GM21515 (cell line): ENCODE results near the gene SREBF1.

Source experiments
- ATAC-seq: cut with Tn5 transposase; IDR thresholded peaks from one replicate; pipeline ENCODE4 v1.9.1; 2021; ENCODE audit not compliant: unreplicated experiment

SREBF1 gene

GRCh38 chr17:17797119-17797809 is 39.5 kb downstream of the SREBF1 start:
- ATAC-seq, result no peak

DNA sequence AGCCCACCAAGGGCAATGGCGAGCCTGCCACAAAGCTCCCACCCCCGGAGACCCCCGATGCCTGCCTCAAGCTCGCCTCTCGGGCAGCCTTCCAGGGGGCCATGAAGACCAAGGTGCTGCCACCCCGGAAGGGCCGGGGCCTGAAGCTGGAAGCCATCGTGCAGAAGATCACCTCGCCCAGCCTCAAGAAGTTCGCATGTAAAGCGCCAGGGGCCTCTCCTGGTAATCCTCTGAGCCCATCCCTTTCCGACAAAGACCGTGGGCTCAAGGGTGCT is 40.1 kb downstream of the SREBF1 start:
- ATAC-seq, result no peak

DNA sequence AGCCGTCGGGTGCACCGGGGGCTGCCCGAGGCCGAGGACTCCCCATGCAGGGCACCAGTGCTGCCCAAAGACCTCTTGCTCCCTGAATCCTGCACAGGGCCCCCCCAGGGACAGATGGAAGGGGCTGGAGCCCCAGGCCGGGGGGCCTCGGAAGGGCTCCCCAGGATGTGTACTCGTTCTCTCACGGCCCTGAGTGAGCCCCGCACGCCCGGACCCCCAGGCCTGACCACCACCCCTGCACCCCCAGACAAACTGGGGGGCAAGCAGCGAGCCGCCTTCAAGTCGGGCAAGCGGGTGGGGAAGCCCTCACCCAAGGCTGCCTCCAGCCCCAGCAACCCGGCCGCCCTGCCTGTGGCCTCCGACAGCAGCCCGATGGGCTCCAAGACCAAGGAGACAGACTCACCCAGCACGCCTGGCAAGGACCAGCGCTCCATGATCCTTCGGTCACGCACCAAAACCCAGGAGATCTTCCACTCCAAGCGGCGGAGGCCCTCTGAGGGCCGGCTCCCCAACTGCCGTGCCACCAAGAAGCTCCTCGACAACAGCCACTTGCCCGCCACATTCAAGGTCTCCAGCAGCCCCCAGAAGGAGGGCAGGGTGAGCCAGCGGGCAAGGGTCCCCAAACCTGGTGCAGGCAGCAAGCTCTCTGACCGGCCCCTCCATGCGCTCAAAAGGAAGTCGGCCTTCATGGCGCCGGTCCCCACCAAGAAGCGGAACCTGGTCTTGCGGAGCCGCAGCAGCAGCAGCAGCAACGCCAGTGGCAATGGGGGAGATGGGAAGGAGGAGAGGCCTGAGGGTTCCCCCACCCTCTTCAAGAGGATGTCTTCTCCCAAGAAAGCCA is 40.6 kb downstream of the SREBF1 start:
- no peak for ATAC-seq

DNA sequence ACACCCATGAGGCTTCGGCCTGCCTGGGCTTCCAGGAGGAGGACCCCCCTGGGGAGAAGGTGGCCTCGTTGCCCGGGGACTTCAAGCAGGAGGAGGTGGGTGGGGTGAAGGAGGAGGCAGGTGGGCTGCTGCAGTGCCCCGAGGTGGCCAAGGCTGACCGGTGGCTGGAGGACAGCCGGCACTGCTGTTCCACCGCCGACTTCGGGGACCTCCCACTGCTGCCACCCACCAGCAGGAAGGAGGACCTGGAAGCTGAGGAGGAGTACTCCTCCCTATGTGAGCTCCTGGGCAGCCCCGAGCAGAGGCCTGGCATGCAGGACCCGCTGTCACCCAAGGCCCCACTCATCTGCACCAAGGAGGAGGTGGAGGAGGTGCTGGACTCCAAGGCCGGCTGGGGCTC is 41.5 kb downstream of the SREBF1 start:
- ATAC-seq, result no peak

DNA sequence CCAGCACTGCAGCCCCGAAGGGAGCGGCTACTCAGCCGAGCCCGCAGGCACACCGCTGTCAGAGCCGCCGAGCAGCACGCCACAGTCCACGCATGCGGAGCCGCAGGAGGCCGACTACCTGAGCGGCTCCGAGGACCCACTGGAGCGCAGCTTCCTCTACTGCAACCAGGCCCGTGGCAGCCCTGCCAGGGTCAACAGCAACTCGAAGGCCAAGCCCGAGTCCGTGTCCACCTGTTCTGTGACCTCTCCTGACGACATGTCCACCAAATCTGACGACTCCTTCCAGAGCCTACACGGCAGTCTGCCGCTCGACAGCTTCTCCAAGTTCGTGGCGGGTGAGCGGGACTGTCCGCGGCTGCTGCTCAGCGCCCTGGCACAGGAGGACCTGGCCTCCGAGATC is 42.4 kb downstream of the SREBF1 start:
- ATAC-seq, result no peak

DNA sequence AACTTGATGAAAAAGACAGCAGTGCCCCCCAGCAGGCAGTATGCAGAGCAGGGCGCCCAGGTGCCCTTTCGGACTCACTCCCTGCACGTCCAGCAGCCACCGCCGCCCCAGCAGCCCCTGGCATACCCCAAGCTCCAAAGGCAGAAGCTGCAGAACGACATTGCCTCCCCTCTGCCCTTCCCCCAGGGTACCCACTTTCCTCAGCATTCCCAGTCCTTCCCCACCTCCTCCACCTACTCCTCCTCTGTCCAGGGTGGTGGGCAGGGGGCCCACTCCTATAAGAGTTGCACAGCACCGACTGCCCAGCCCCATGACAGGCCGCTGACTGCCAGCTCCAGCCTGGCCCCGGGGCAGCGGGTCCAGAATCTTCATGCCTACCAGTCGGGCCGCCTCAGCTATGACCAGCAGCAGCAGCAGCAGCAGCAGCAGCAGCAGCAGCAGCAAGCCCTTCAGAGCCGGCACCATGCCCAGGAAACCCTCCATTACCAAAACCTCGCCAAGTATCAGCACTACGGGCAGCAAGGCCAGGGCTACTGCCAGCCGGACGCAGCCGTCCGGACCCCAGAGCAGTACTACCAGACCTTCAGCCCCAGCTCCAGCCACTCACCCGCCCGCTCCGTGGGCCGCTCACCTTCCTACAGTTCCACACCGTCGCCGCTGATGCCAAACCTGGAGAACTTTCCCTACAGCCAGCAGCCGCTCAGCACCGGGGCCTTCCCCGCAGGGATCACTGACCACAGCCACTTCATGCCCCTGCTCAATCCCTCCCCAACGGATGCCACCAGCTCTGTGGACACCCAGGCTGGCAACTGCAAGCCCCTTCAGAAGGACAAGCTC is 43.2 kb downstream of the SREBF1 start:
- ATAC-seq, result no peak

DNA sequence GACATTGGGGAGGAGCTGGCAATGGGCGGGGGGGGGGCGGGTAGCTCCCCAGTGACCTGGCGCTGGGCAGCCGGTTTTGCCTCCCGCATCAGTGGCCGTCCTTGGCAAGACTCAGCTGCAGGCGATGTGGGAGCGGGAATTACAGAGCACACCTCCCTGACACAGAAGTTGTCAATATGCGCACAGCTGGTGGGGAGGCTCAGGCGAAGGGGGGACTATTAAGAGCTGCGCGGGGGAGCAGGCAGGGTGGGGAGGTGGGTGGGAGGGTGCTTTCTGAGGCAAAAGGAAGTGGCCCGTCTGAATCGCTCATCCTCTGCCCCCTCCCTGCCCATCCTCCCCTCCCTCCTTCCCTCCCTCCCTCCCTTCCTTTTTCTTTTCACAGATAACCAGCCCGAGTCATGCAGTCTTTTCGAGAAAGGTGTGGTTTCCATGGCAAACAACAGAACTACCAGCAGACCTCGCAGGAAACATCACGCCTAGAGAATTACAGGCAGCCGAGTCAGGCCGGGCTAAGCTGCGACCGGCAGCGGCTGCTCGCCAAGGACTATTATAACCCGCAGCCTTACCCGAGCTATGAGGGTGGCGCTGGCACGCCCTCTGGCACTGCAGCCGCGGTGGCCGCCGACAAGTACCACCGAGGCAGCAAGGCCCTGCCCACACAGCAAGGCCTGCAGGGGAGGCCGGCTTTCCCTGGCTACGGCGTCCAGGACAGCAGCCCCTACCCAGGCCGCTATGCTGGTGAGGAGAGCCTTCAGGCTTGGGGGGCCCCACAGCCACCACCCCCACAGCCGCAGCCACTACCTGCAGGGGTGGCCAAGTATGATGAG is 44.0 kb downstream of the SREBF1 start:
- ATAC-seq, result no peak

GRCh38 chr17:17792037-17792550 is 44.7 kb downstream of the SREBF1 start:
- no peak for ATAC-seq

DNA sequence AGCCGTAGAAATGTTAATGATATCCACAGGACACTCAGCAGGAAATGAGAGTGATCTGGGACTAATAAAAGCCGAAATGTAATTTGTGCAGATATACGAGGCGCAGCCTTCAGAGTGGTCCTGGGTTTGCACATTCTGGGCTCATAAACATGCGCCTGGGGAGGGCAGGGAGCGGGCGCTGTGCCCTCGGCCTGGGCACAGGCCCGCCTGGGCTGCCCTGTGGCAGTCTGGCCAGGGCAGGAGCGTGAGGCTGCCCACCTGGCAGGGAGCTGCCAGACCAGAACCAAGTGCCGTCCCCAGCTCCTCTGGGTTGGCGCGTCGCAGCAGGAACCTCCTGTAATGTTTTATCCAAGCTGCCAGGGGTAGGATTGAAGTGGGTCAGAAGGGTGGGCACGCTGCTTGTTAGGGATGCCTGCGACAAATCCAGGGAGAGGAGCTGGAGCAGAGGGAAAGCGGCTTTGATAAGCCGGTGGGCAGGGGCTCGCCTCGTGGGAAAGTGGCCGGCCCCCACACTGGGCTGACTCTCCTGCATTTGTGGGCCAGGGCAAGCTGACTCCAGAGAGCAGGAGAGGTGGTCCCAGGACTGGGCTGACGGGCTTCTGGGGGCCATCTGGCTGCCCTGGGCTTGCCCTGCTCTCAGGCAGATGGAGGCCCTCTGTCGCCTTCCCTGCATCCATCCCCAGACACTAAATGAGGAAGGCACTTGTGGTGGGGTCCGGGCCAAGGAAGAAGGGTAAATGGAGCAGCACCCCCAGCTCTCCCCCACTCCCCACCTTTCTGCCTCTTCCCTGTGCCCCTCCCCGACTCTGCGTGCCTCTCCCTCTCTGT is 45.9 kb downstream of the SREBF1 start:
- ATAC-seq, result no peak

DNA sequence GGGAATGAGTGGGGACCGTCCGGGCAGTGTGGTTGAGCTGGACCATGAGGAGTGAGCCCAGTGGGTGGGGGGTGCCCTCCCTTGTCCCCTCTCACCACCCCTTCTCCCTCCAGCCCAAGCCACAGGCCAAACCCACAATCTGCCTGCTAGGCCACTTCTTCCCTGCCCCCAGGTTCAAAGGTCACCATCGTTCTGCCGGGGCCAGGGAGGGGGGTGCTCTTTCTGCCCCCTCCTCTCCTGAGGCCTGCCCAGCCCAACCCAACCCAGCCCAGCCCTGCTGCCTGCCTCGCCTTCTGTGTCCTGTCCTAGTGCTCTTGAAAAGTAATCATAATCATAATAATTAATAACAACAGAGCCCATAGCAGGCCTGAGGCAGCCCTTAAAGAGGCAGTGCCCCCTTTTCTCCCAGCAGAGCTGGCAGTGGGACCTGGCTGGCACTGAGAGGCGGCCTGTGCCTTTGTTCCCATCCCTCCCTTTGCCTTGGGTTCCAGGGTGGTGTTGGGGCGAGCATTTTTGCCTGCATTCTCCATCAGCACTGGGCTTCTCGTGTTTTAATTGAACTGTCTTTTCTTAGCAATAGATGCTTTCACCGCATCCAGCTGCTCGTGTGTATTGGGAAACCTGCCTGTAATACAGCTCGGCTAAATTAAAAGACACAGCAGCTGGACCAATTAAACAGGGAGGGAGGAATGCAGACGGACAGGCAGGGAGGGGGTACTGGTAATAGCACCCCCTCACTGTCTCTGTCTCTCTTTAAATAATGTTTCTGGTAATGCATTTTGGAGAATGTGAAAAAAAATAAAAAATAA is 46.8 kb downstream of the SREBF1 start:
- ATAC-seq, result no peak

GRCh38 chr17:17789410-17789809 is 47.4 kb downstream of the SREBF1 start:
- ATAC-seq, result no peak

GRCh38 chr17:17788967-17789366 is 47.8 kb downstream of the SREBF1 start:
- ATAC-seq, result no peak

- ATAC-seq, result no peak
Observed at GRCh38 chr17:17787568-17787967, 49.2 kb downstream of the SREBF1 start.

DNA sequence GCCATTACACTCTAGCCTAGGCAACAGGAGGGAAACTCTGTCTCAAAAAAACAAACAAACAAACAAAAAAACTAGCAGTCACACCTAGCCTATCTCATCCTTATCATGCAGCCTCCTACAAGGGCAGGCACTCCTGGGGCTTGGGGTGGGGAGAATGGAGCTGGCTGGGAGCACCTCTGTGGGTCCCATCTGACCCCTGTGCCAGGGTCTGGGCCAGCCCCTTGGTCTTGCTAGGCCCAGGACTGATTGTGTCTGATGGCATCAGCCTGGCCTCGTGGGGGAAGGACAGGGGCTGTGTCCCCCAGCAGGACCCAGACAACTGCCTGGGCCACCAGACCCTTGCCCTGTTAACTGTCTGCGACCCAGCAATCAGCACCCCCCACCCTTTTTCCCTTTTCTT is 49.8 kb downstream of the SREBF1 start:
- ATAC-seq, result no peak

DNA sequence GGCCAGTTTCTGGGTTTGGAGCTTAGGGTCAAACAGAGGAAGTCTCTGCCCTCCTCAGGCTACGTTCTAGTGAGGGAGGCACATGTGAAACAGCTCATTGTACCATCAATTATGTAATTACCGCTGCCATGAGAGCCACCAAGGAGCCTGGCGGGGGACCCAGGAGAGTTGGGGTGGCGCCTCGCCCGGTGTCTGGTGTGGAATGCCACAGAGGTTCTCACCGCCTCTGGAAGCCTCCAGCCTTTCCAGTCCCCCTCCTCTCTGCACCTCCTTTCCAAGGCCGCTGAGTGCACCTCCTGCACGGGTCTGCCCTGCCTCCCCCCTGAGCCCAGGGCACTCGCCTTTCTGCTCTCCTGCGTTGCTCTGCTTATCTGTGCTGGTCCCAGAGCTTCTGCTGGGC is 51.4 kb downstream of the SREBF1 start:
- no peak for ATAC-seq

- no peak for ATAC-seq
Observed at GRCh38 chr17:17784657-17785267, 52.0 kb downstream of the SREBF1 start.

GRCh38 chr17:17783825-17784656 is 52.7 kb downstream of the SREBF1 start:
- no peak for ATAC-seq
